SIG-M5 (cell line): Measurements from ENCODE around the gene ARHGEF40.

Experiments
- DNase-seq: peaks from one replicate; lab custom pipeline; 2025; lab: John Stamatoyannopoulos, UW

The ARHGEF40 gene

DNA sequence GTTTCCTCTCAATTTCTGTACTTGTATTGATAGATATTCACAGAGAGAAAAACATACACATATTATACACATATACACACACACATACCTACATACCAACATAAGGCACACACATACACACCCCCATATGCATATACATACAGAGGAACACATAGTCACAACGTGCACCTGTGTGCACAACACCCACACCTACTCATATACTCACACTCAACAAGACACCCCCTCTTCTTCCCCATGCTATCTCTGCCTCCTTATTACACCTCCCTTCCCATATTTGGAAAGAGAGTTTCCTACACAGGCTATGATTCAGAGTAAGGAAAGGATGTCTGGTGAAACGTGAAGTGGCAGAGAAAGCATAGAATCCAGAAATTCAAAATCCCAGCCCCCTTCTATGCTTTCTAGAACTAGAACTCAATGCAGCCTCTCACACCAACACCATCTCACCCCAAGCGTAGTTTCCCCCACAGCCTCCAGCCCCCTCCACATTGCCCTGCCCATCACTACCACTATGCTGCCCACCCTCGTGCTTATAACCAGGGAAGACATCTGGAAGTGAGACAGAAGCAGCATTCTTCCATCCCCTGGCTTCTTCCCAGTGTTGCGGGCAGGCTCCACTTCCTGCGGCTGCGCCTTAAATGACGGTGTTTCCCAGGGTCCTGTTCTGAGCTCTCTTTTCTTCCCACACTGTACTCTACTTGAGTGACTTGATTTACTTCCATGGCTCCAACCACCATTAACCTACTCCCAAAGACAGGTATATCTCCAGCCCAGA lies 10.1 kb upstream of the ARHGEF40 start:
- DNase-seq: no peak

DNA sequence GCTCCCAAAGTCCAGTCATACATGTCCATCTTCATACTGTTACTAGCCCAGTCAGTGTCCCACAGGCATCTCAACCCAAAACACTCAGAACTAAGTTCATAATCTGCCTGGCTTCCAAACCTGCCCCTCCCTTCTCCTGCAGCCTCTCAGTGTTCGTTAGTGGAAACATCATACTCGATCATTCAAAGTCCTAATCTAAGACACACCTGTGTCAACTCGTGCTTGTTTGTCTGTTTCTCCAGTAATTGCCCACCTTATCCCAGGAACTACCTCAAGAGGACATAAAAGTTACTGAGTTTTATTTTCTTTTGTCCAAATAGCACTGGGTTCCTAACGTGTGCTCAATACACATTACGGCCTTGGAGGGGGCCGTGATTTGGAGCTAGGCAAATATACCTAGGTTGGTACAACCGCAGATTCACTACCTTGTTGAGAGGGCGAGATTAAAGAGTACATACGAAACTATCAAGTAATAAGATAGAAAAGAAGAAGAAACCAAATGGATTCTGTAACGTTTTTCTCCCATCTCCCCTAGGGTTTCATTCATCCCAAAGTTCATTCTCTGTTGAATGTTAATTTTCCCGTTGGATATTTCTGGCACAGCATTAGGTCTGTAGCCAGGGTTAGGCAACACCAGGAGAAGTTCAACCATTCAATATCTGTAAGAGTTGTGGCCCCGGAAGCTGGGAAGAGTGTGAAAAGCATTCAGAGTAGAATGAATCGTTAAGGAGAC lies 9.3 kb upstream of the ARHGEF40 start:
- DNase-seq: no peak

DNA sequence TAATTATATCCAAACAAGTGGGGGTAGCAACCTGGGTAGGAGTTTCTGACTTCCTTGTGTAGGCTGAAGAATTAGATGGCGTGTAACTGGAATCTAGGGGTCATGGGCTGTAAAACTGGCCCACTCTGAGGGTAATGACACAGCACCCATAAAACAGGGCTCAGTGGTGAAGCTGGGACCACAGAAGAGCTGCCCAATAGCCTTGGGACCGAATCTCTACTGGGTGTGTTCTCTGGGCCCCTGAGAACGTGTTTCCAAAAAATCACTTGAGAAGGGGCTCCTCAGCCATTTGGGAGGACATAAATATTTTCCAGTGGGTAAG lies 8.8 kb upstream of the ARHGEF40 start:
- DNase-seq: no peak

DNA sequence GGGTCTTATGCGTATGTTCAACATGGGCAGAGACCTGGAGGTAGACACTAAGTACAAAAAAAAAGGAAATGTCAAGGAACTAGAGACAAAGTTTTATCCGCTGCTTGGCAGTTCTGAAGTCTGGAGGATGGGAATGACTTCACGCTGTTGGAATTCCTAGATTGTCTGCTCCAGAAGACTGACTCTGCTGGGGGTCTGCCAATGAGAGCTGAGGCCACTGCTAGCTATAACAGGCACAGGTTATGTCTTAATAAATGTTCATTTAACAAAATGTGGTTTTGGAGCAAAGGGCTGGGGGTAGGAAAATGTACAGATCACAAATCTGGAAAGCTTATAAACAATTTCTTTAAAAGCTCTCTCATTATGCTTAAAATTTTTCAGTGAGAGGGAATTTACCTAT lies 6.6 kb upstream of the ARHGEF40 start:
- DNase-seq: no peak

DNA sequence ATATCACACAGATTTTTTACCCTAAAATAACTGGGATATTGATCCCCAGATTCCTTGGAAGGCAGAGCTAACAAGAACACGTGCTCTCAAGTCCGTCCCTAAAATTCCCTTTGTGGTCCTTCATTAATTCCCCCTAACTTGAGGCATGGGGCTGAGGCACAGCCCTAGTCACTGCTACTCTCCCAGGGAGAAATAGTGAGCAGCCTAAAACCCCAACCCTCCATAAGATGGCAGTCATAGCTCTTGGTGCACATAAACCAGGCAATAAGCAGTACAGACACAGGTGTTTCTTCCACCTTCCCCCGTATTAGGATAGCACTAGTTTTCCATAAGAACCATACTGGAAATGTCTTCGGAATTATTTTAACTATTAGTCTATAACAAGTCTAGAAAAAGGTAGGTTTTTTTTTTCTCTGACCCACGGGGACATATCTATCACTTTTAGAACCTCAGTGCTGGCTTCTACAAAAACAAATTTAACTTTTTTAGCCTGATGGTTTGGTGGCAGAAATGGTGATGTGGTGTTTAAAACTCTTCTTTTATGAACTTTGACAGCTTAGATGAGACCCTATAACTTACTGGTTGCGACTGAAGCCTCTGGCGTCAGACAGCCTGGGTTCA lies 3.1 kb upstream of the ARHGEF40 start:
- DNase-seq: no peak

DNA sequence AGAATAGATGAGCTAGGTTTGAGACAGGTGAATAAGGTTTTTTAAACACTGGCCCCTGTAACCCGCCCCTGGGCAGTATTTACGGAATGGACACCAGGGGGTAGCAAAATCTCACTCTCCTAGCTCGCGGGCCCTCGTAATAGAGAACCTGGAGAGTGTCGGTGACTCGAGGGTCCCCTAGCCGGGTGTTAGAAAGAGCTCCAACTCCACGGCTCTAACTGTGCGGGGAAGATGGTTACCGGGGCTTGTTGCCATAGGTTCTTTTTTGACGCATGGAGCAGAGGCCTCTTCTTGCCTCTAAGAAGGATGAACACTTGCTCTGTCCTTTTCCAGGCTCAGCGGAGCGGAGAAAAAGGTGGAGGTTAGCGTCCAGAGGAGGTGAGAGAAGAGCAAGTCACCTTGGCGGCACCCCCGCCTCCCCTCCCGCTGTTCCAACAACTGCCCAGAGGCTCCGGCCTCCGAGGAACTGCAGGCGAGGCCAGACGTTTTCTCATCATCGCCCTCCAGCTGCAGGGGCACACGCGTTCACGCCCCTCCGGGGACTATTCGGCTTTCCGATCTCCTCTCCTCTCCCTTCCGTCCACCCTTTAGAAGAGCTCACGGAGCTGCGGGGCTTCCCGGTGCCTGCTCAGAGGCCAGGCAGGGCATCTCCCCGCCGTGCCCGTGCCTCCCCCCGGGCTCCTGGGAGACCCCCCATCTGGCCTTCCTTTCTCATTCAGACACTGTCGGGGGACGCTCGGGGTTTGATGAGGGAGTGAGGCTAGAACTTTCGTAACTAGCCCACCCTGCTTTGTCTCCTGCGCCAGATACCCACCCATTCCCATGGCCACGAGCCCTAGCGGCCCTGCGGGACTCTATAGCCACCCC lies 1.4 kb upstream of the ARHGEF40 start:
- DNase-seq: no peak

DNA sequence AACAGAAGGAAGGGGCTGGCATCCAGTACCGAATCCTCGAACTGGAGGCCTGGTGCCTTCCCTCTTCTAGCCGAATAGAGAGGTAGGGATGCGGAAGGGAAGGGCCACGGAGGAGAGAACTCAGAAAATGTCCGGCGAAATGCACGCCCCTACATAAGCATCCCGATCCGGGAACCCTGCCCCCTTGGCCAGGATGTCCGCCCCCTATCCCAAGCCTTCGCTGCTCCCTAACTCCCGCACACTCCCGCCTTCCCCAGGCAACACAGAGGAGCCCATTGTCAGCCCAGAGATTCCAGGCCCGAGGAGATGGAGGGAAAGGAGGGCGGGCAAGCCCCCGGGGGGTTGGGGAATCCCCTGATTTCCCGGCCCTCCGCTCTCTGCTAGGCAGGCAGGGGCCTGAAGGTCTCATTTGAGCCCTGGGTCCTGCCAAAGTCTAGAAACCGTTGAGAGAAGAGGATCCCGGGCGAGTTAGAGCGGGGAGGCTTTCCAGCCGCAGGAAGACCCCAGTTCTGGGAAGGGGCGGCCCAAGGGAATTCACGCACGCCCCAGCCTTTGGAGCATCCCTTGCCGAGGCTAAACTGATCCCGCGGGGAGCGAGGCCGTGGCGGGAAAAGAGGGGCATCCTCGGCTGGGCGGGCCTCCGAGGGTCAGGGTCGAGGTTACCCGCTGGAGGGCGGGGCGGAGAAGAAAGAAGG lies 569 bp upstream of the ARHGEF40 start:
- DNase-seq: no peak

GRCh38 chr14:21070610-21071224 lies 613 bp downstream of the ARHGEF40 start:
- DNase-seq: no peak

DNA sequence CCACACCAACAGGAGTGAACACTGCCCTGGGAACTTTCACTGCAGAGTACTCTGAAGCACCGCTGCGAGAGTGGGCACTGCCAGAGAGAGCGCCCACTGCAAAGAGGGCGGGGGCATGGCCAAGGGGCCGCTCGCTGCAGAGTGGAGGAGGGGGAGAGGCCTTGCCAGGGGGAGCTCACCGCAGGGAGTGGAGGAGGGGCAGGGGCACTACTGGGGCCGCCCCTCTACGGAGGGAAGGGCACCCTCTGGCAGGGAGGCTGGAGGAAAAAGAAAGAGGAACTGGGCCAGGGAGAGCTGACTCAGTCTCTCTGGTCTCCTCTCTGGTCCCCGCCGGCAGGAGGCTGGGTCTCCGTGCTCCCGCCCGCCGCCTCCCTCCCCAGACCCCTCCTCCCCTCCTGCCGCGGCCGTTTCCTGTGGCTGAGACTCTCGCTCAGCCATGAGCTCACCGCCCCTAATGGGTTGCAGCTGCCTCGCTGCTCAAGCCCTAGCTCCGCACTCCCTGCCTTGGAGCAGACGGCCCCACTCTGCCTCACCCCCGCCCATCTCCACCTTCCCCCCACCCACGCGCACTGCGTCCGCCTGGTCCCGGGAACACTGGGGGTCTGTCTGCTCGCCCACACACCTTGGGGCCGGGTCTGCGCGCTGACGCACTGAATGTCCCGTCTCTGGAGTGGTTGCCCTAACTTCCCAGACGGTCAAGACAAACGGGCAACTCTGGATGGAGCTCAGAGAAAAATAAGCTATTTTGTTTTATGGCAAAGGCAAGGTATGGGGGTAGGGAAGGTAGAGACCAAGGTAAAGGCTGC lies 1.3 kb downstream of the ARHGEF40 start:
- DNase-seq: peak; percentile 69

DNA sequence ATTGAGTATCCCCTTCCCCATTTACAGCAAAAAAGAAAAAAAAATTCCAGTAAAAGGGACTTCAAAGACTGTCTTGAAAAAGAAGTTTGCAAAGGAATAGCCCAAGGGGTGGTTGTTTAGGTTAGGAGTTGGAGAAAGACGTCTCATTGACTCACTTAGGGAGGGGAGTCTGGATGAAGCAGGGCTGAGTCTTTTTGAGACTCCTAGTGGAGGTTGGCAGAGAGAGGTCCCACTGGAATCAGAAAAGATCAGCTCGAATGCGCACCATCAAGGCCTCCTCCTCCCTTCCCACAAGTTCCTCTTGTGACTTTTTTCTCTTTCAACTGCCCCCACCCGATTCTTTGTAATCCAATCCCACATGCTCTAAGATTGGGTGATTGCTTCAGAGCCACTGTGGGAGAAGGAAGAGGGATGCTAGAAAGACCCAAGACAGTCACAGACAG lies 1.9 kb downstream of the ARHGEF40 start:
- peak; percentile 46 for DNase-seq

DNA sequence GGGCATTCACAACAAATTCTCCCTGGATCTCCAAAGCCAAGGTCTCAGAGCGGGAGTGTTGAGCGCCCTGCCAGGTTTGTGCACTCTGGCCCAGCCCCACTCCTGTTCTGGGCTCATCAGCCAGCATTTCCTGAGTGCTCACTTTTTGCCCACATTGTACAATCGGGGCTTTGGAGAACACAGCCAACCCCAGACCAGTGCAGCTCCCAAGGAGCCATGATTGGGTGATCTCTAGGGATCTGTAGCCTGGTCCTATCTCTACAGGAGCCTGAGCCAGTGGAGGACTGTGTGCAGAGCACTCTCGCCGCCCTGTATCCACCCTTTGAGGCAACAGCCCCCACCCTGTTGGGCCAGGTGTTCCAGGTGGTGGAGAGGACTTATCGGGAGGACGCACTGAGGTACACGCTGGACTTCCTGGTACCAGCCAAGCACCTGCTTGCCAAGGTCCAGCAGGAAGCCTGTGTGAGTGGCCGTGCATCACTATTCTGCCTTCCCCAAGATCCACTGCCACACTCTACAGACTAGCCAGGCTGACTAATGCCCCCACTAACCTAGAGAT lies 2.8 kb downstream of the ARHGEF40 start:
- DNase-seq: no peak

- DNase-seq: no peak
These were observed 3.8 kb downstream of the ARHGEF40 start for GRCh38 chr14:21073921-21074320.

GRCh38 chr14:21074398-21075272 lies 4.5 kb downstream of the ARHGEF40 start:
- no peak for DNase-seq

- no peak for DNase-seq
These were observed 5.8 kb downstream of the ARHGEF40 start for GRCh38 chr14:21075719-21076437.

- no peak for DNase-seq
These were observed 7.6 kb downstream of the ARHGEF40 start for GRCh38 chr14:21077672-21078071.

DNA sequence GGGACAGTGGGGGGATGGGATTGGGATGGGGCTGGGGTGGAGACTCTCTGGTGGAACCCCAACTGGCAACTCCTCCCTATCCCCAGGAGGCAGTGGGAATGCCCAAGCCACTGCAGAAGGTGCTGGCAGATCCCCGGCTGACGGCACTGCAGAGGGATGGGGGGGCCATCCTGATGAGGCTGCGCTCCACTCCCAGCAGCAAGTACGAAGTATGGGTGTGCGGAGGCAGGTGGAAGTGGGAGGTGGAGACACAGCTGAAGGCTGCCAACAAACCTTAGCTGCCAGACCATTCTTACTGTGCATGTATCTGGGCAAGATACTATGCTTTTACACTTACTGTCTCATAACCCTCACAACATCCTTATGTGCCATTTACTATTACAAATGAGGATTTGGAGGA lies 8.2 kb downstream of the ARHGEF40 start:
- no peak for DNase-seq

DNA sequence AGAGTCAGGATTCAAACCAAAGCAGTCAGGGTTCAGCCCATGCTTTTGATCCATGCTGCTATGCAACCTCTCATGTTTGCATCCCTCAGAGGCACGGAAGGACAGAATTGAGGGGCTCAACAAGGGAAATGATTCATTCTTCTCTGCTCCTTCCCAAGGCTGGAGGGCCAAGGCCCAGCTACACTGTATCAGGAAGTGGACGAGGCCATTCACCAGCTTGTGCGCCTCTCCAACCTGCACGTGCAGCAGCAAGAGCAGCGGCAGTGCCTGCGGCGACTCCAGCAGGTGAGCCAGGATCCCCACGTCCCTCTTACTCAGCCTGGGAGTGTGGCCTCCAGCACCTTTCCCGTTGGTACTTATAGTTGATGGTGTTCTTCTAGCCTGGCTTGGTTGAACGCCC lies 8.6 kb downstream of the ARHGEF40 start:
- no peak for DNase-seq

GRCh38 chr14:21081521-21082142 lies 11.5 kb downstream of the ARHGEF40 start:
- no peak for DNase-seq
